Measurements from ENCODE around the gene C11orf58.

DNA sequence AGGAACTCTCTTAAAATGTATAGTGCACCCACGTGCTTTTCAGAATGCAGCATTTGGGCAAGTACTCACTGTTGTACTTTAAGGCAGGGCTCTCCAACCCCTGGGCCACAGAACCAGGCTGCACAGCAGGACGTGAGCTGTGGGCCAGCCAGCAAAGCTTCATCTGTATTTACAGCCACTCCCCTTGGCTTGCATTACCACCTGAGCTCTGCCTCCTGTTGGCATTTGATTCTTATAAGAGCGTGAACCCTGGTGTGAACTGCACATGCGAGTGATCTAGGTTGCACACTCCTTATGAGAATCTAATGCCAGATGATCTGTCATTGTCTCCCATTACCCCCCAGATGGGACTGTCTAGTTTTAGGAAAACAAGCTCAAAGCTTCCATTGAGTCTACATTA, 3.0 kb downstream of the C11orf58 start:
- TF ChIP-seq, protein P1, sequence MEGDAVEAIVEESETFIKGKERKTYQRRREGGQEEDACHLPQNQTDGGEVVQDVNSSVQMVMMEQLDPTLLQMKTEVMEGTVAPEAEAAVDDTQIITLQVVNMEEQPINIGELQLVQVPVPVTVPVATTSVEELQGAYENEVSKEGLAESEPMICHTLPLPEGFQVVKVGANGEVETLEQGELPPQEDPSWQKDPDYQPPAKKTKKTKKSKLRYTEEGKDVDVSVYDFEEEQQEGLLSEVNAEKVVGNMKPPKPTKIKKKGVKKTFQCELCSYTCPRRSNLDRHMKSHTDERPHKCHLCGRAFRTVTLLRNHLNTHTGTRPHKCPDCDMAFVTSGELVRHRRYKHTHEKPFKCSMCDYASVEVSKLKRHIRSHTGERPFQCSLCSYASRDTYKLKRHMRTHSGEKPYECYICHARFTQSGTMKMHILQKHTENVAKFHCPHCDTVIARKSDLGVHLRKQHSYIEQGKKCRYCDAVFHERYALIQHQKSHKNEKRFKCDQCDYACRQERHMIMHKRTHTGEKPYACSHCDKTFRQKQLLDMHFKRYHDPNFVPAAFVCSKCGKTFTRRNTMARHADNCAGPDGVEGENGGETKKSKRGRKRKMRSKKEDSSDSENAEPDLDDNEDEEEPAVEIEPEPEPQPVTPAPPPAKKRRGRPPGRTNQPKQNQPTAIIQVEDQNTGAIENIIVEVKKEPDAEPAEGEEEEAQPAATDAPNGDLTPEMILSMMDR (IDR thresholded peaks at IDR 0.05; ENCODE audit: low read length), result no peak
- TF ChIP-seq EZH2phosphoT487 (IDR thresholded peaks at IDR 0.05; ENCODE audit: low read length), result no peak
- TF ChIP-seq EZH2 (optimal IDR thresholded peaks at IDR 0.05; ENCODE audit: low read depth, low read length), result no peak
